ENCODE data around the gene KLRC4. TPM values are rescaled to one million over a fixed set of nuclear protein-coding genes. Genes with fewer than 3 reads are reported as not detected.
A peak's percentile ranks its signal among the peaks of the same experiment; 100 is the strongest.

KLRC4 gene
- total RNA-seq, 1 experiment from 2014 or later = not detected

DNA sequence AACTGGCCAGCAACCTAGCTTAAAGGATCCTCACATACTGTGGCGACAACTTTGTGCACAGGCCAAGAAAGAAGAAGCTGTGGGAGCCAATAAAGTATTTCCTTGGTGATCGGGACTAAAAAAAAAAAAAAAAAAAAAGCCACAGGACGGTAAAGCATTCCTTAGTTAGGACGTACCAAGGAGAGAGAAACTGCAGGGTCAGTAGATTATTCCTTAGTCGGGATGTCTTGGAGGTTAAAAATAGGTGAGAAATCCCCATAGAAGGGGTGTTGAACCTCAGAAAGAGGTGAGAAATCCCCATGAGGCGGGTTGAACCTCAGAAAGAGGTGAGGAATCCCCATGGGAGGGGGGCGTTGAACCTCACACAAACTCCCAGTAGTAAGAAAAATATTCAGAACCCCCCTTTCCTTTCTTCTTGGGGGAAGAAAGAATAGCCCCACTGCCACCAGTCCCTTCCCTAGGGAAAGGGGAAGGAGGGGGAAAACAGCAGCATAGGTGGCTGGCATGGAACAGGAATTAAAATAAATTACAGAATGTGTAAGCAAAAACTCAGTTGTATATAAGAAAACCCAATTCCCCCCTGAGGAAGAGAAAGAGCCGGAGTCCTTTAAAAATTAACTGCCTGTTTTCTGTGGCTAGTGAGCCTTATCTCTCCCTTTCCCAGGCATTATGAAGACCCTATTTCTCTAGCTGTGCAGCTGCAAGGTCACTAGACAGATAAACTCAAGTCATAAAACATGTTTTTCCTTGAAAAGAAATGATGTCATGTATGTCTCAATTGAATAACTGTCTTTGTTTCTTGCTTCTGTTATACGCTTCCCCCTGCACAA is 46.5 kb downstream of the KLRC4 start:
- Histone ChIP-seq H3K4me2 (ENCODE audit: low read length) (peak overlapping the region; percentile 93), H3K9me3 (ENCODE audit: low read length) (no peaks in the 10 kb centered on the region), H3K4me3 (ENCODE audit: low read length) (peak overlapping the region; percentile 74), H3K79me2 (ENCODE audit: low read length) (no peaks in the 10 kb centered on the region), H3K36me3 (ENCODE audit: low read depth, low read length) (no peaks in the 10 kb centered on the region), H4K20me1 (ENCODE audit: low read length) (no peaks in the 10 kb centered on the region), H3K9ac (ENCODE audit: low read length) (peak overlapping the region; percentile 61), H2AFZ (ENCODE audit: low read length) (peak overlapping the region; percentile 79), H3K27ac (ENCODE audit: low read length) (peak overlapping the region; percentile 80), H3K4me1 (ENCODE audit: insufficient read depth, low read length) (peaks cover 49% of the 10 kb centered on the region), H3K9me2 (replicated peaks; ENCODE audit: low read length) (no peaks in the 10 kb centered on the region), H3K27me3 (ENCODE audit: low read length) (no peaks in the 10 kb centered on the region), H3F3A (ENCODE audit: low read length, unreplicated experiment) (peaks cover 5% of the 10 kb centered on the region)
- DNase-seq = no peak
- ChIA-PET POLR2A (ENCODE audit: unreplicated experiment) (no interaction called here), CTCF (no interaction called here)
- no peak for ATAC-seq
- intact Hi-C loops (cut with micrococcal nuclease) = loop anchor here (10.0 kb wide), 1 partner anchor 142 kb away; the partner anchor contains the start of gene EIF2S3B
- TF ChIP-seq, protein P1, sequence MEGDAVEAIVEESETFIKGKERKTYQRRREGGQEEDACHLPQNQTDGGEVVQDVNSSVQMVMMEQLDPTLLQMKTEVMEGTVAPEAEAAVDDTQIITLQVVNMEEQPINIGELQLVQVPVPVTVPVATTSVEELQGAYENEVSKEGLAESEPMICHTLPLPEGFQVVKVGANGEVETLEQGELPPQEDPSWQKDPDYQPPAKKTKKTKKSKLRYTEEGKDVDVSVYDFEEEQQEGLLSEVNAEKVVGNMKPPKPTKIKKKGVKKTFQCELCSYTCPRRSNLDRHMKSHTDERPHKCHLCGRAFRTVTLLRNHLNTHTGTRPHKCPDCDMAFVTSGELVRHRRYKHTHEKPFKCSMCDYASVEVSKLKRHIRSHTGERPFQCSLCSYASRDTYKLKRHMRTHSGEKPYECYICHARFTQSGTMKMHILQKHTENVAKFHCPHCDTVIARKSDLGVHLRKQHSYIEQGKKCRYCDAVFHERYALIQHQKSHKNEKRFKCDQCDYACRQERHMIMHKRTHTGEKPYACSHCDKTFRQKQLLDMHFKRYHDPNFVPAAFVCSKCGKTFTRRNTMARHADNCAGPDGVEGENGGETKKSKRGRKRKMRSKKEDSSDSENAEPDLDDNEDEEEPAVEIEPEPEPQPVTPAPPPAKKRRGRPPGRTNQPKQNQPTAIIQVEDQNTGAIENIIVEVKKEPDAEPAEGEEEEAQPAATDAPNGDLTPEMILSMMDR (conservative IDR thresholded peaks at IDR 0.05; ENCODE audit: low read depth, low read length) = no peak
- TF ChIP-seq EZH2phosphoT487 (IDR thresholded peaks at IDR 0.05; ENCODE audit: borderline replicate concordance, low read length) (no peak), EZH2 (IDR thresholded peaks at IDR 0.05; ENCODE audit: low read length, unreplicated experiment) (no peak)
- no TSS peak for BruUV-seq (replicated peaks)

- Histone ChIP-seq H3K27ac (ENCODE audit: low read length) (peak overlapping the region; percentile 80), H3K4me1 (ENCODE audit: insufficient read depth, low read length) (peaks cover 49% of the 10 kb centered on the region), H3K36me3 (ENCODE audit: low read depth, low read length) (no peaks in the 10 kb centered on the region), H3K9me2 (replicated peaks; ENCODE audit: low read length) (no peaks in the 10 kb centered on the region), H3K9me3 (ENCODE audit: low read length) (no peaks in the 10 kb centered on the region), H3K9ac (ENCODE audit: low read length) (peak overlapping the region; percentile 22; the same call in 1 of the 2 replicates), H2AFZ (ENCODE audit: low read length) (peak overlapping the region; percentile 69; the same call in 1 of the 2 replicates), H3K27me3 (ENCODE audit: low read length) (no peaks in the 10 kb centered on the region), H3F3A (ENCODE audit: low read length, unreplicated experiment) (peaks cover 5% of the 10 kb centered on the region), H4K20me1 (ENCODE audit: low read length) (no peaks in the 10 kb centered on the region), H3K4me2 (ENCODE audit: low read length) (peak overlapping the region; percentile 93), H3K79me2 (ENCODE audit: low read length) (no peaks in the 10 kb centered on the region), H3K4me3 (ENCODE audit: low read length) (no peak overlapping the region)
- DNase-seq = no peak
- intact Hi-C loops (cut with micrococcal nuclease) = loop anchor here (10.0 kb wide), 1 partner anchor 142 kb away; the partner anchor contains the start of gene EIF2S3B
- ATAC-seq = no peak
- TF ChIP-seq EZH2phosphoT487 (IDR thresholded peaks at IDR 0.05; ENCODE audit: borderline replicate concordance, low read length) (no peak), EZH2 (IDR thresholded peaks at IDR 0.05; ENCODE audit: low read length, unreplicated experiment) (no peak)
- TF ChIP-seq, protein P1 (conservative IDR thresholded peaks at IDR 0.05; ENCODE audit: low read depth, low read length) = no peak
- POLR2A ChIA-PET (ENCODE audit: unreplicated experiment) = no interaction called here
- no TSS peak for BruUV-seq (replicated peaks)
- CTCF ChIA-PET = no interaction called here
Observed at GRCh38 chr12:10362325-10362724, 47.2 kb downstream of the KLRC4 start.

DNA sequence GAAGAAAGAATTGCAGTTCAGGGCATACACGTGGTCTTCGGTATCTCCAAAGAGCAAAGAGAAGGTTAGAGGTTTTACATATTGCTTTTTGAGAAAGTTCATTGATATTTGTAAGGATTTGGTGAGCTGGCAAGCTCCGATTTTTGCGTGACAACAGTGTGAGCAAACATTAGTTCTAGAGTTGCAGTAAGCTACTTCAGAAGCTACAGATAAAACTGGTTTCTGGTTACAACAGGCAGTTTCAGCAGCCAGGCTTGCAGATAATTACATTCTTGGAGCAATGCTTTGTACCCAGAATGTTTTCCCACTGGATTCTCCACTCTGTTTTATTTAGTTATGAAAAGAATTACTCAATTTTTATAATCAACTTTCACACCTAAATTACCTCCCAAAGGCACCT is 47.9 kb downstream of the KLRC4 start:
- Histone ChIP-seq H3F3A (ENCODE audit: low read length, unreplicated experiment) (peaks cover 5% of the 10 kb centered on the region), H3K79me2 (ENCODE audit: low read length) (no peaks in the 10 kb centered on the region), H3K36me3 (ENCODE audit: low read depth, low read length) (no peaks in the 10 kb centered on the region), H3K9me3 (ENCODE audit: low read length) (no peaks in the 10 kb centered on the region), H4K20me1 (ENCODE audit: low read length) (no peaks in the 10 kb centered on the region), H3K27ac (ENCODE audit: low read length) (peak overlapping the region; percentile 80), H3K9ac (ENCODE audit: low read length) (peak overlapping the region; percentile 44), H3K9me2 (replicated peaks; ENCODE audit: low read length) (no peaks in the 10 kb centered on the region), H3K27me3 (ENCODE audit: low read length) (no peaks in the 10 kb centered on the region), H3K4me1 (ENCODE audit: insufficient read depth, low read length) (peaks cover 47% of the 10 kb centered on the region), H3K4me2 (ENCODE audit: low read length) (peak overlapping the region; percentile 93), H3K4me3 (ENCODE audit: low read length) (peak overlapping the region; percentile 40), H2AFZ (ENCODE audit: low read length) (peak overlapping the region; percentile 69)
- DNase-seq (peak; percentile 66), ATAC-seq (peak; percentile 18)
- intact Hi-C loops (cut with micrococcal nuclease) = loop anchor here (10.0 kb wide), 1 partner anchor 143 kb away; the partner anchor contains the start of gene EIF2S3B
- POLR2A ChIA-PET (ENCODE audit: unreplicated experiment) = no interaction called here
- TF ChIP-seq, protein P1 (conservative IDR thresholded peaks at IDR 0.05; ENCODE audit: low read depth, low read length) = no peak
- TF ChIP-seq EZH2 (IDR thresholded peaks at IDR 0.05; ENCODE audit: low read length, unreplicated experiment) = no peak
- TF ChIP-seq EZH2phosphoT487 (IDR thresholded peaks at IDR 0.05; ENCODE audit: borderline replicate concordance, low read length) = no peak
- CTCF ChIA-PET = no interaction called here
- no TSS peak for BruUV-seq (replicated peaks)

All from PC-3 (cell line).